ENCODE measurements around the gene MYOM1.
"Not testable (repeated sequence)": the region's sequence is repeated elsewhere in the genome, so short reads cannot be mapped to it uniquely, and the experiment has no call there.

The MYOM1 gene

DNA sequence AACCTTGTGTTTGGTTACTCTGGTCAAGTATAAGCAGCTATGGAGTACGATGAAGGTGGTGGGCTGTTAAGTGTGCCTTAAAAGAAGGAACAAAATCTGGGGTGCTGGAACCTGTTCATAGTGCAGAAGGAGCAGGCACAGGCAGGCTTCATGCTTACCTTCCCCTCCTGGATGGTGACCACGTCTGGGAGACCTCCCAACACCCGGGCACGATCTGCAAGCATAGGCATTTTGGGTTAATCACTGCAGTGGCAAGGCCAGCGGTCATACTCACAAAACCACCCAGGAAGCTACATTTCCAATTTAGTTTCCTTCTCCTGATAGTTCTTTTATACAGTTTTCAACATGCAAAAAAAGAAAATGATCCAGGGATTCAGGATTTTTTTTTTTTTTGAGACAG, 148.1 kb downstream of the MYOM1 start:
- DNase-seq (ENCODE audit: extremely low spot score) = no peak
- CTCF ChIA-PET = interaction anchor here (1.4 kb wide), 1 partner anchor 8 kb away, joined by 5 read pairs; no protein-coding TSS in a partner anchor
- no peak for TF ChIP-seq BHLHE40 (IDR thresholded peaks at IDR 0.05; ENCODE audit: borderline replicate concordance)
- no peak for TF ChIP-seq LEF1 (IDR thresholded peaks at IDR 0.05; ENCODE audit: borderline replicate concordance)
- TF ChIP-seq TARDBP (IDR thresholded peaks at IDR 0.05) = no peak
- TF ChIP-seq CTBP1 (IDR thresholded peaks at IDR 0.05; ENCODE audit: borderline replicate concordance) = no peak
- no peak for TF ChIP-seq FOXM1 (IDR thresholded peaks at IDR 0.05; ENCODE audit: borderline replicate concordance)
- TF ChIP-seq SUZ12 (IDR thresholded peaks at IDR 0.05) = no peak
- no peak for TF ChIP-seq SP1 (IDR thresholded peaks at IDR 0.05)
- TF ChIP-seq HDGF (IDR thresholded peaks at IDR 0.05; ENCODE audit: borderline replicate concordance) = no peak
- no peak for TF ChIP-seq L3MBTL2 (conservative IDR thresholded peaks at IDR 0.05)
- no peak for TF ChIP-seq FOXK2 (IDR thresholded peaks at IDR 0.05)
- TF ChIP-seq ELF4 (IDR thresholded peaks at IDR 0.05) = no peak
- POLR2A ChIA-PET = no interaction called here

GRCh38 chr18:3069671-3070433, 149.9 kb downstream of the MYOM1 start:
- ChIA-PET CTCF (no interaction called here), POLR2A (no interaction called here)
- TF ChIP-seq ELF4 (IDR thresholded peaks at IDR 0.05) (no peak), LEF1 (IDR thresholded peaks at IDR 0.05; ENCODE audit: borderline replicate concordance) (no peak), CTBP1 (IDR thresholded peaks at IDR 0.05; ENCODE audit: borderline replicate concordance) (no peak), FOXK2 (IDR thresholded peaks at IDR 0.05) (no peak), BHLHE40 (IDR thresholded peaks at IDR 0.05; ENCODE audit: borderline replicate concordance) (no peak), FOXA1 (IDR thresholded peaks at IDR 0.05) (no peak), SUZ12 (IDR thresholded peaks at IDR 0.05) (no peak), PKNOX1 (IDR thresholded peaks at IDR 0.05) (no peak), HDGF (IDR thresholded peaks at IDR 0.05; ENCODE audit: borderline replicate concordance) (no peak), L3MBTL2 (conservative IDR thresholded peaks at IDR 0.05) (no peak), NFRKB (IDR thresholded peaks at IDR 0.05) (no peak), FOXM1 (IDR thresholded peaks at IDR 0.05; ENCODE audit: borderline replicate concordance) (no peak), TARDBP (IDR thresholded peaks at IDR 0.05) (no peak), SP1 (IDR thresholded peaks at IDR 0.05) (no peak), ZNF384 (IDR thresholded peaks at IDR 0.05) (no peak), ARNT (IDR thresholded peaks at IDR 0.05) (no peak)
- DNase-seq (ENCODE audit: extremely low spot score) = no peak

GRCh38 chr18:3067722-3068121, 152.0 kb downstream of the MYOM1 start:
- no peak for DNase-seq (ENCODE audit: extremely low spot score)
- POLR2A ChIA-PET = interaction anchor here (1.1 kb wide), 1 partner anchor 135 kb away, joined by 3 read pairs; no protein-coding TSS in a partner anchor
- CTCF ChIA-PET = no interaction called here
- no peak for TF ChIP-seq BHLHE40 (IDR thresholded peaks at IDR 0.05; ENCODE audit: borderline replicate concordance)
- no peak for TF ChIP-seq FOXK2 (IDR thresholded peaks at IDR 0.05)
- TF ChIP-seq ELF4 (IDR thresholded peaks at IDR 0.05) = no peak
- no peak for TF ChIP-seq TARDBP (IDR thresholded peaks at IDR 0.05)
- TF ChIP-seq SP1 (IDR thresholded peaks at IDR 0.05) = no peak
- TF ChIP-seq NFRKB (IDR thresholded peaks at IDR 0.05) = no peak
- TF ChIP-seq LEF1 (IDR thresholded peaks at IDR 0.05; ENCODE audit: borderline replicate concordance) = no peak
- no peak for TF ChIP-seq SUZ12 (IDR thresholded peaks at IDR 0.05)

- no peak for TF ChIP-seq ELF4 (IDR thresholded peaks at IDR 0.05)
- TF ChIP-seq TARDBP (IDR thresholded peaks at IDR 0.05) = no peak
- TF ChIP-seq FOXM1 (IDR thresholded peaks at IDR 0.05; ENCODE audit: borderline replicate concordance) = no peak
- TF ChIP-seq FOXK2 (IDR thresholded peaks at IDR 0.05) = no peak
- no peak for TF ChIP-seq L3MBTL2 (conservative IDR thresholded peaks at IDR 0.05)
- no peak for TF ChIP-seq NFRKB (IDR thresholded peaks at IDR 0.05)
- no peak for TF ChIP-seq ZNF384 (IDR thresholded peaks at IDR 0.05)
- TF ChIP-seq HDGF (IDR thresholded peaks at IDR 0.05; ENCODE audit: borderline replicate concordance) = no peak
- TF ChIP-seq SP1 (IDR thresholded peaks at IDR 0.05) = no peak
- no peak for TF ChIP-seq CTBP1 (IDR thresholded peaks at IDR 0.05; ENCODE audit: borderline replicate concordance)
- no peak for TF ChIP-seq LEF1 (IDR thresholded peaks at IDR 0.05; ENCODE audit: borderline replicate concordance)
- TF ChIP-seq BHLHE40 (IDR thresholded peaks at IDR 0.05; ENCODE audit: borderline replicate concordance) = no peak
- TF ChIP-seq FOXA1 (IDR thresholded peaks at IDR 0.05) = no peak
- no peak for DNase-seq (ENCODE audit: extremely low spot score)
- POLR2A ChIA-PET = no interaction called here
- CTCF ChIA-PET = no interaction called here
Measured at GRCh38 chr18:3067165-3067661, 152.6 kb downstream of the MYOM1 start.

- no peak for TF ChIP-seq FOXM1 (IDR thresholded peaks at IDR 0.05; ENCODE audit: borderline replicate concordance)
- TF ChIP-seq SUZ12 (IDR thresholded peaks at IDR 0.05) = no peak
- no peak for TF ChIP-seq CTBP1 (IDR thresholded peaks at IDR 0.05; ENCODE audit: borderline replicate concordance)
- no peak for TF ChIP-seq TARDBP (IDR thresholded peaks at IDR 0.05)
- TF ChIP-seq FOXK2 (IDR thresholded peaks at IDR 0.05) = no peak
- TF ChIP-seq BHLHE40 (IDR thresholded peaks at IDR 0.05; ENCODE audit: borderline replicate concordance) = no peak
- no peak for DNase-seq (ENCODE audit: extremely low spot score)
- ChIA-PET POLR2A (interaction anchor here (0.6 kb wide), 1 partner anchor 437 kb away, joined by 3 read pairs; no protein-coding TSS in a partner anchor), CTCF (no interaction called here)
Measured at GRCh38 chr18:3066341-3067110, 153.2 kb downstream of the MYOM1 start.

DNA sequence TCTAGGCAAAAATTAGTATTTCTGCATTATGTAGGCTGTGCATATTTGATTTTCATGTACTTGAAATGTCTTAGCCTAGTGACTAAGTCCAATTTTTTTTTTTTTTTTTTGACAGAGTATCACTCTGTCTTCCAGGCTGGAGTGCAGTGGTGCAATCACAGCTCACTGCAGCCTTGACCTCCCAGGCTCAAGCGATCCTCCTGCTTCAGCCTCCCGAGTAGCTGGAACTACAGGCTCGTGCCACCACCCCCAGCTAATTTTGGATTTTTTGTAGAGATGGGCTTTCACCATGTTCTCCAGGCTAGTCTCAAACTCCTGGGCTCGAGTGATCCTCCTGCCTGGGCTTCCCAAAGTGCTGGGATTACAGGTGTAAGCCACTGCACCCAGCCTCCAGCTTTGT, 156.0 kb downstream of the MYOM1 start:
- CTCF ChIA-PET = interaction anchor here (0.9 to 2.0 kb wide), 4 partner anchors 8 to 182 kb away, joined by 3 to 5 read pairs (median 4); no protein-coding TSS in a partner anchor
- DNase-seq (ENCODE audit: extremely low spot score); POLR2A ChIA-PET: not testable (repeated sequence)
